ENCODE results near the gene SEPSECS. TPM values are rescaled to one million over a fixed set of nuclear protein-coding genes. Genes with fewer than 3 reads are reported as not detected.

The SEPSECS gene
- total and polyA plus RNA-seq, 9 of the 15 experiments (the other 6 are each of a cell fraction or from before 2014, with no cell fraction given), result 3.9 to 17.2 (median 7.9) TPM

DNA sequence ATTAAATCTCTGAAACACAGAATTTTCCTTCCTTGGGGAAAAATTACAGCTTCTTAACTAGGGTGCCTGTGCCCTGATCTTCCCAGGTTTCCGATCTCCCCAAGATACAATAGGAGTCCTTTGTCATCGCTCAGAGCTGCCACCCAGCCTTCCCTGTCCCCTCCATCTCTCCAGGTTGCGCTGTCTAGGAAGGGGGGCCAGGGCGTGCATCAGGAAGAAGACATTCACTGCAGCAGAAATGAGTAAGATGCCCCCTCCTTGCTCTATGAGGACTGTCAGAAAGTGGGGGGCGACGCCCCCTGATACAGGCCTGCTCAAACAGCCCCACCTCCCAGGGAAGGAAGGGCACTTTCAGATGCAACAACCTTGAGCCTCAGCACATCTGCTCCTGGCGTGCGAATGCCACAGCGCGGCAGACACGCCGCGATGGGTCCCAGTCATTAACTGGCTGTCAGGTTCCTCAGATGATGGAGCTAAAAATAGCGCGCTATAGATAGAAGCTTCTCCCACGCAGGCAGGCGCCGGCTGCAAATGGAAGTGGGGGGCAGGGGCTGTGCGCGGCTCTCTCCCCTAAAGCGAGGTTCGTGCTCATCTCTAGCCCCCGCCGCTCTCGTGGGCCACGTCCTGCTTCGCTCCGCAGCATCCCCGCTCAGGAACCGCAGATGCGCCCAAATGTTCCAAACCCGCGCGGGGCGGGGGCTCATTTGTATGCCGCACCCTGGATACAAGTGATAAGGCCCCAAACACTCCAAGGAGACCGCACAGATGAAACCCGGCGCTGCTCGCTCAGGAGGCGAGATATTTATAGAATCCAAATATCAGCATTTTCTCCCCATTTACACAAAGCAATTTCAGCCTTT is 71.9 kb downstream of the SEPSECS start (continued):
- no peak for TF ChIP-seq E2F3 (CRISPR knock-in tag; IDR thresholded peaks at IDR 0.05)
- TF ChIP-seq SNRNP70 (optimal IDR thresholded peaks at IDR 0.05; ENCODE audit: low read depth, low read length), result no peak
- TF ChIP-seq ZNF133 (CRISPR knock-in tag; IDR thresholded peaks at IDR 0.05), result no peak
- TF ChIP-seq THRB (CRISPR knock-in tag; conservative IDR thresholded peaks at IDR 0.05), result no peak
- TF ChIP-seq, protein P1, sequence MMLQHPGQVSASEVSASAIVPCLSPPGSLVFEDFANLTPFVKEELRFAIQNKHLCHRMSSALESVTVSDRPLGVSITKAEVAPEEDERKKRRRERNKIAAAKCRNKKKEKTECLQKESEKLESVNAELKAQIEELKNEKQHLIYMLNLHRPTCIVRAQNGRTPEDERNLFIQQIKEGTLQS (IDR thresholded peaks at IDR 0.05), result no peak
- TF ChIP-seq, protein P1 (CRISPR knock-in tag; conservative IDR thresholded peaks at IDR 0.05), result no peak
- TF ChIP-seq ILK (tag; IDR thresholded peaks at IDR 0.05; ENCODE audit: borderline replicate concordance, low read depth), result no peak
- peak; percentile 65 for TF ChIP-seq SMARCA4 (IDR thresholded peaks at IDR 0.05)
- TF ChIP-seq, protein P2, sequence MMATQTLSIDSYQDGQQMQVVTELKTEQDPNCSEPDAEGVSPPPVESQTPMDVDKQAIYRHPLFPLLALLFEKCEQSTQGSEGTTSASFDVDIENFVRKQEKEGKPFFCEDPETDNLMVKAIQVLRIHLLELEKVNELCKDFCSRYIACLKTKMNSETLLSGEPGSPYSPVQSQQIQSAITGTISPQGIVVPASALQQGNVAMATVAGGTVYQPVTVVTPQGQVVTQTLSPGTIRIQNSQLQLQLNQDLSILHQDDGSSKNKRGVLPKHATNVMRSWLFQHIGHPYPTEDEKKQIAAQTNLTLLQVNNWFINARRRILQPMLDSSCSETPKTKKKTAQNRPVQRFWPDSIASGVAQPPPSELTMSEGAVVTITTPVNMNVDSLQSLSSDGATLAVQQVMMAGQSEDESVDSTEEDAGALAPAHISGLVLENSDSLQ (IDR thresholded peaks at IDR 0.05), result peak; percentile 72
- TF ChIP-seq FOXK2 (conservative IDR thresholded peaks at IDR 0.05 in 1 of 2, IDR thresholded peaks at IDR 0.05 in 1 of 2; ENCODE audit: low read depth in 2 of 2), result no peak
- TF ChIP-seq ATF4 (CRISPR knock-in tag; IDR thresholded peaks at IDR 0.05), result no peak
- TF ChIP-seq ZZZ3 (IDR thresholded peaks at IDR 0.05), result no peak
- TF ChIP-seq KLF16 (IDR thresholded peaks at IDR 0.05), result no peak
- TF ChIP-seq NCOR1 (IDR thresholded peaks at IDR 0.05), result peak; percentile 80
- no peak for TF ChIP-seq ETV5 (CRISPR knock-in tag; IDR thresholded peaks at IDR 0.05; ENCODE audit: low read depth)
- TF ChIP-seq NCOA4 (IDR thresholded peaks at IDR 0.05; ENCODE audit: partially characterized antibody), result no peak
- TF ChIP-seq HNRNPUL1 (IDR thresholded peaks at IDR 0.05; ENCODE audit: low read length), result no peak
- TF ChIP-seq SRSF9 (IDR thresholded peaks at IDR 0.05; ENCODE audit: borderline replicate concordance, low read depth, low read length), result no peak
- TF ChIP-seq HNRNPK (IDR thresholded peaks at IDR 0.05; ENCODE audit: low read depth, low read length, poor library complexity, severe bottlenecking), result no peak
- TF ChIP-seq HMGN3 (IDR thresholded peaks at IDR 0.05; ENCODE audit: borderline replicate concordance, extremely low read depth, insufficient read length, low read depth, low read length), result peak; percentile 54
- no peak for TF ChIP-seq ARNT (IDR thresholded peaks at IDR 0.05)
- no peak for TF ChIP-seq ZNF146 (CRISPR knock-in tag; IDR thresholded peaks at IDR 0.05; ENCODE audit: unreplicated experiment)
- TF ChIP-seq TOE1 (IDR thresholded peaks at IDR 0.05; ENCODE audit: borderline replicate concordance), result no peak
- no peak for TF ChIP-seq TOE1 (CRISPR knock-in tag; IDR thresholded peaks at IDR 0.05; ENCODE audit: borderline replicate concordance, low read depth)
- peak; percentile 56 to 67 for TF ChIP-seq KDM1A (IDR thresholded peaks at IDR 0.05)
- no peak for TF ChIP-seq PTRF (tag; IDR thresholded peaks at IDR 0.05)
